HG02678 (cell line): ENCODE results near the gene IHH.

Experiments used
- ATAC-seq: cut with Tn5 transposase; IDR thresholded peaks from one replicate; pipeline ENCODE4 v1.9.1; 2021; ENCODE audit warnings: mild to moderate bottlenecking, moderate library complexity; ENCODE audit not compliant: unreplicated experiment

IHH gene

DNA sequence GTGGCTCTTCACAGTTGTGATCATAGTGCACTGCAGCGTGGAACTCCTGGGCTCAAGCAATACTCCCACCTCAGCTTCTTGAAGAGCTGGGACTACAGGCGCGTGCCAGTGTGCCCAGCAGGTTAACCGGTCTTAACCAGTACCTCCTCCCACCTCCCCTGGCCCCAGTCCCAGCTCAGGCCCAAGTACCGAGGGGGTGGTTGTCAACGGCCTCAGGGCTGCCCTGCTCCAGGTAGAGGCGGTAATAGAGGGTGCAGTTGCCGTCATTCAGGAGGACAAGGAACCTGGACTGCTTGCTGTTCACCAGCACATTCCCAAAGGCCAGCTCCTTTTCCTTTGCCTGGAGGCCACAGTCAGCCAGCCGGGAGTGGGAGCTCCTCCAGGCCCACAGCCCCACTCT, 39.1 kb downstream of the IHH start:
- no peak for ATAC-seq

GRCh38 chr2:219020604-219021365, 39.9 kb downstream of the IHH start:
- no peak for ATAC-seq

DNA sequence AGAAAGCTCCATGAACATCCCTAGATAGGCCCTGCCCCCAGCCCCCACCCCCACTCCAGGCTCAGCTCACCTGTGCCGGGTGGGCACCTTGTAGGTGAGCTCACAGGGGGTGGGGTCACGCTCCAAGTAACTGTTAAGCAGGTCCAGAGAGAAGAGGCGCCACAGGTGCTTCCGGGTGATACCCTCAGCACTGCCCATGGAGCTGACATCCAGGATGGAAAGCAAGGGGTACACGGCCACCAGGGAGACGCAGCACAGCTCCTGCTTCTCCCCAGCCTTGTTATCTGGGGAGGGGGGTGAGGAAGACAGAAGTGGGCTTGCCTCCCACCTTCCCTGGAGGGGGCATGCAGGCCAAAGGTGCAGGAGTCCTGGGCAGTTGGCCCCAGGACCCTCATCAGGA, 41.3 kb downstream of the IHH start:
- no peak for ATAC-seq

DNA sequence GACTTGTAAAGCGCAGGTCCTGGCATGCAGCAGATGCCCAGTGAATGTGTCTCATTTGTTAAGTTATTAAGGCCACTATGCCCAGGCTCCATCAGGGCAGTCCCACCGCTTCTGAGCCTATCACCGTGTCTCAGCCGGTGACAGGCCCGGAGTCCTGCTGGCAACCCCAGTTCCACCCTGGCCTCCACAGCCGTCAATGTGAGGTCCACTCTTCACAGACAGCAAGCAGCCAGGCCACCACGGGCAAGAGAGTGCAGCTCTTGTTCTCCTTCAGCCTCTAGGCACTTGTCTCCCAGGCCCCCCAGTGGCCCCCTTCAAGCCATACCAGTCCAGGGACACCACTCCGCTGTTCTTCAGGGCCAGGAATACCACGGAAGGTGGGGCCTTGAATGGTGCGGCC, 42.0 kb downstream of the IHH start:
- no peak for ATAC-seq

DNA sequence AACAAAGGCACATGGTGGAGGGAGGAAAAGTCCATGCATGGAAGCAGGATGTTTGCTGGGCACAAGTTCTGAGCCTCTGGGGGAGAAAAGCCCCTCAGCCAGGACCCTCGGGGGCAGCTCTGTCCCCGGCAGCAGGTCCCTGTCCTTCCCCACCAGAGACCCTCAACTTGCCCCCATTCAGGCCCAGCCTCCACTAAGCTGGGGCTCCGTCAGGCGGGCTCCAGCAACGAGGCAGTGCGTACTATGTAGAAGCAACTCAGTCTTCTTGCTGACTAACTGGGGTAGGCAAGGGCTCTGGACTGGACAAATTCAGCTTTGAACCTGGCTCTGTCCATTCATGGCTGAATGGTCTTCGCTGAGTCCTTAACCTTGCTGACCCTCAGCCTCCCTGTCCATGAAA, 42.4 kb downstream of the IHH start:
- no peak for ATAC-seq

DNA sequence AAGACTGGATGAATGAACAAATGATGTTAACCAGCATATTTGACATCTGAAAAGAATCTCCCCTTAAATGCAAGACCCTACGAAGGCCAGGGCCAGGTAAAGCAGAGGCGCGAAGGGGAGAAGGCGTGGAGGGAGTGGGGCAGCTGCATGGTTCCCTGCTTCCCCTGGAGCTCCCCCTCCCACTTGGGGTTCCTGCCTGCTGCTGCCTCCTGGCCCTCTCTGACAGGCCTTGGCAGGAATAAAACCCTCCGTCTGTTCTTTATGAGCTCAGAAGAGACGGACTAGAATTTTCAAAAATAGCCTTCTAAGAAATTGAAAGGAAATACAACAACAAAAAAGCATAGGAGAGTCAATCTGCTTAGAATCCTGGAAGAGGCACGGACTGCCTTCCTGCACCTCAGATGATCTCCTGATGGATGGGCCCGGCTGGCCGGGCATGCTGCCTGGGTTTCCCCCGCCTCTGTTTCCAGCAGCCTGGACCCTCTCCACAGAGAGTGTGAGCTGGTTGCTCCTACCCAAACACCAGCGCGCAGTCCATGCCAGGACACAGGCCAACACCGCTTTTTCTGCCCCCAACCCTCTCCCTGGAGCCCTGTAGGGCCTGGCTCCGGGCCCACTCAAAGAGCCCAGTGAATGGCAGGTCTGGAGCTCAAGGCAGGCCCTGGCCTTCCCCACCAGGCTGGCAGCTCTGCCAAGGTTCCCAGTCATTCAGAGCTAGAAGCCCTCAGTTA, 43.4 kb downstream of the IHH start:
- ATAC-seq, result no peak

- no peak for ATAC-seq
Observed at GRCh38 chr2:219016721-219017120, 44.0 kb downstream of the IHH start.

DNA sequence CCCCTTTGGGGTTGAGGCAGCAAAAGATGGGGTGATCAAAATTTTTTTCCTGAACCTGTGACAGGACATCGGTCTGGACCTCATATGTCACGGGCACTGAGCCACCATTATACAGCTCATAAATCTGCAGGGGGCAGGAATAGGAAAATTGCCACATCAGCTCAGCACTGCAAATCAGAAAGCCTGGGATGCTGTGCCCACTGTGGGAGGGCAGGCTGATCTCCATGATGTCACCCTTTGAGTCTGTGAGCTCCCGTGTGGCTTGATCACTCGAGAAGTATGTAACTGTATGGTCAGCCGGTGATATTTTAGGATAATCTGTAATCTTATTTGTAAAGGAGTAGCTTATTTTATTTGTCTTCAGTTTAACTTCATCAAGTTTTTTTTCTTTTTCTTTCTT, 49.8 kb downstream of the IHH start:
- no peak for ATAC-seq

GRCh38 chr2:219010162-219010756, 50.5 kb downstream of the IHH start:
- ATAC-seq, result no peak

DNA sequence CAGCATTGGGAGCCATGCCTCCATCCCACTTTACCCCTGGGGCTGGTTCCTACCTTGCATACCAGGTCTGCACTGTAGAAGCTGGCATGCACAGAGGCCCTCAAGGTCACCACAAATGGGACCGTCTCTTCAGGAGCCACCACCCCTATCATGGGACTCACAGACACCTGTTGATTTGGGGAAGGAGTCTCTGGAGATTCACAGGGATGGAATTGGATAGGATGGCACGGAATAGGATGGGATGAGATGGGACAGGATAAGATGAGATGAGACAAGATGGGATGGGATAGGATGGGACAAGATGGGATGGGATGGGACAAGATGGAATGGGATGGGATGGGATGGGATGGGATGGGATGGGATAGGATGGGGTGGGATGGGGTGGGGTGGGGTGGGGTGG, 51.4 kb downstream of the IHH start:
- ATAC-seq, result no peak
